Activated CD8-positive, alpha-beta T cell treated with anti-CD3 and anti-CD28 coated beads, Interleukin-2, amount 10 ng/mL, durations not matched to agents 7 days and 5 days (primary cell): ENCODE measurements around the gene SSR4. TPM values are rescaled to one million over a fixed set of nuclear protein-coding genes. Genes with fewer than 3 reads are reported as not detected.

Experiments used
- ATAC-seq: fragments of 150-1000 bp; cut with Tn5 transposase; one replicate; pipeline ENCODE4 v1.10.0; 2021; ENCODE audit warnings: moderate library complexity
- CTCF ChIA-PET: fragments of 350-600 bp; sonication (Branson Sonifier 250); formaldehyde crosslinking; loops from one replicate; lab custom pipeline; 2021; ENCODE audit warnings: antibody characterized with exemption; lab: Charles Lee
- POLR2A ChIA-PET: fragments of 350-600 bp; sonication (Branson Sonifier 250); formaldehyde crosslinking; loops from one replicate; lab custom pipeline; 2021; ENCODE audit warnings: antibody characterized with exemption; lab: Charles Lee
- DNase-seq: peaks from one replicate; pipeline ENCODE4 v3.0.0-alpha.2; 2020
- H3K27ac Mint-ChIP-seq: one replicate; pipeline ENCODE4 v1.8.0; 2021; ENCODE audit warnings: mild to moderate bottlenecking, mixed read lengths
- H3K27me3 Mint-ChIP-seq: one replicate; pipeline ENCODE4 v1.8.0; 2021; ENCODE audit warnings: low read depth, mixed read lengths
- H3K36me3 Mint-ChIP-seq: one replicate; pipeline ENCODE4 v1.8.0; 2021; ENCODE audit warnings: low read depth, mixed read lengths
- H3K4me1 Mint-ChIP-seq: one replicate; pipeline ENCODE4 v1.8.0; 2021; ENCODE audit warnings: low read depth, mixed read lengths
- H3K4me3 Mint-ChIP-seq: one replicate; pipeline ENCODE4 v1.8.0; 2021; ENCODE audit warnings: mild to moderate bottlenecking, mixed read lengths
- H3K9me3 Mint-ChIP-seq: one replicate; pipeline ENCODE4 v1.8.0; 2022; ENCODE audit warnings: mixed read lengths; ENCODE audit not compliant: insufficient read depth
- total RNA-seq, 2 experiments: library from RNA; stranded (reverse); gene quantifications; one replicate each; pipeline ENCODE4 v1.2.3, GENCODE V29; 2021

SSR4 gene
- total RNA-seq, 2 experiments from 2014 or later, result 182 to 190 TPM

DNA sequence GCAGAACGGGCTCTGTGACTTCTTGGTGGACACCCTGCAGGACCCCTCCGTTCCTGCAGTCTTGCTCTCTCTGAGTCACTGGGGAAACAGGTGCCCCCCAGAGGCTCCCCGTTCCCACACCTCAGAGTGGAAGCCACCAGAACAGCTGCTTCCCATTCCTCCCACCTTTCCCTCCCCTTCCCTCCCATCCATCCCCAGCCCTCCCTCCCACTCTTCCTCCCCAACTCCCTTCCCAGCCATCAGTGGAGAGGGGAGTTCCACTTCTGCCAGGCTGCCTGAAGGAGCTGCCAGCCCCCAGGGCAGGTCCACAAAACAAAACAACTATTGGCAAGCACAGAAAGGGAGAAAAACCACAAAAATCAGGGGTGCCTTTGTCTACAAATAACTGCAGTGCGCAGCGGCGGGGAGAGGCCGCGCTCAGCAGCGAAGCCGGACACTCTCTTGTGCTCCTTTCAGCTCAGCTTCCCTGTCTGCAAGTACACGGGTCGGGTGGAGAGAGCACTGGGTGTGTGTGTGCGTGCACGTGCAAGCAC, 8.1 kb downstream of the SSR4 start:
- Mint-ChIP-seq H3K4me3 (no peak overlapping the region), H3K9me3 (no peaks in the 10 kb centered on the region), H3K27ac (no peak overlapping the region), H3K36me3 (peaks cover 6% of the 10 kb centered on the region), H3K27me3 (peaks cover 2% of the 10 kb centered on the region), H3K4me1 (no peaks in the 10 kb centered on the region)
- ATAC-seq (no peak), DNase-seq (no peak)
- POLR2A ChIA-PET, result no interaction called here
- CTCF ChIA-PET, result no interaction called here

DNA sequence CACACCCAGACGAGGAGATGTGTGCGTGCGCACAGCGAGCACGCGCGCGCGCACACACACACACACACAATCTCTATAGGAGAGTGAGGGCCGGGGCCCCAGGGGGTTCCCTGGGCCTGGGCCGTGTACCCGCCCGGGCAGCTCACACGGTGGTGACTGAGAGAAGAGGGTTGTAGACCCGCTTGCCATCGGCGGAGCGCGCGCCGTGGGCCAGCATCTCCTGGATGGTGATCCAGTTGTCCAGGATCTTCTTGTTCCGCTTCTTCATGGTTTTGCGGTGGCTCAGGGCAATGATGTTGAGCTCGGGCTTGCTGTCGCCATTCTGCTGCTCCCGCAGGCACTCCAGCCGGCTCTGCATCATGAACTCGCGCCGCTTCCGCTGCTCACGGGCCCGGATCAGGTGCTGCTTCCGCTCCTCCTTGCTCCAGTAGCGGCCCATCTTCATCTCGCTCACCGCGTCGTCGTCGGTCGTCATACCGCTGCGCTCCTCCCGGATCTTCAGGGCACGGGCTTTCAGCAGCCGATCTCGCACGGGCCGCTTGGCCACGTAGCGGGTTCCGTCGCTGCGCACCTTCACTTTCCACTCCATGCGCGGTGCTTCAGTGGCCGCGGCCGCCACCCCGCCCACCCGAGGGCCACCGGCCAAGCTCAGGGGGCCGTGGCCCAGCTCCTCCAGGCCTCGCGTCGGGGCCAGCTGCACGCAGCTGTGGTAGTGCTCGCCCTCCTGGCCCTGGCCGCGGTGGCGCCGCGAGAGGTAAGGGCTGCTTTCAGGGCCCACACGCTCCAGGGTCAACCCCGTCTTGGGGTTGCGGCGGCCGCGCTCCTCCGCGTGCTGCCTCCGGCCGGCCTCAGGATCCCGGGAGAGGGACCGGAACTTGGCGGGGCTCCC, 9.0 kb downstream of the SSR4 start:
- ATAC-seq, result no peak
- Mint-ChIP-seq H3K27ac (no peak overlapping the region), H3K4me1 (no peaks in the 10 kb centered on the region), H3K9me3 (no peaks in the 10 kb centered on the region), H3K36me3 (peaks cover 6% of the 10 kb centered on the region), H3K4me3 (no peak overlapping the region), H3K27me3 (peaks cover 2% of the 10 kb centered on the region)
- ChIA-PET CTCF (no interaction called here), POLR2A (no interaction called here)
- DNase-seq, result no peak

DNA sequence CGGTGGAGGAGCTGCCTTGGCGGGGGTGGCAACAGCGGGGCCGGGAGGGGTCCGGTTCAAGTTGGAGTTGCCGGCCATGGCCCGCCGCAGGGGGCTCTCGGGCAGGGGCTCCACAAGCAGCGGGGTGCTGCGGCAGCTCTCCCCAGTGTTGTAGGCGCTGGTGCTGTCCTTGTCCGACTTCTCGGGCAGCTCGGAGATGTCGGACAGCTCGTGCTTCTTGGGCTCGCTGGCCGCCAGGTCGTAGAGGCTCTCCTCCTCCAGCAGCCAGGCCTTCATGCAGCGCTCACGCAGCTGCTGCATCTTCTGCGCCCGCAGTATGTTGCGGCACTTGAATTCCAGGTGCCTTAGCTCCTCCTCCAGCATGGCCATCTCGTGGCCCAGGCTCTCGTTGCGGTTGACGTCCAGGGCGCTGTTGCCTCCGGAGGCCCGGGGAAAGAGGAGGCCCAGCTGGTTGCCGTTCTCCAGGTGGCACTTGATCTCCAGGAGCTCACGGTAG, 9.7 kb downstream of the SSR4 start:
- Mint-ChIP-seq H3K27ac (no peak overlapping the region), H3K27me3 (peaks cover 2% of the 10 kb centered on the region), H3K36me3 (peaks cover 2% of the 10 kb centered on the region), H3K4me3 (no peak overlapping the region), H3K4me1 (no peaks in the 10 kb centered on the region), H3K9me3 (no peaks in the 10 kb centered on the region)
- no peak for ATAC-seq
- CTCF ChIA-PET, result no interaction called here
- POLR2A ChIA-PET, result no interaction called here
- no peak for DNase-seq

- CTCF ChIA-PET, result no interaction called here
- Mint-ChIP-seq H3K4me1 (no peaks in the 10 kb centered on the region), H3K4me3 (no peak overlapping the region), H3K27ac (no peak overlapping the region), H3K27me3 (peaks cover 2% of the 10 kb centered on the region), H3K9me3 (no peaks in the 10 kb centered on the region), H3K36me3 (no peaks in the 10 kb centered on the region)
- ATAC-seq (no peak), DNase-seq (no peak)
- POLR2A ChIA-PET, result no interaction called here
These were observed 10.2 kb downstream of the SSR4 start for GRCh38 chrX:153804621-153805020.

DNA sequence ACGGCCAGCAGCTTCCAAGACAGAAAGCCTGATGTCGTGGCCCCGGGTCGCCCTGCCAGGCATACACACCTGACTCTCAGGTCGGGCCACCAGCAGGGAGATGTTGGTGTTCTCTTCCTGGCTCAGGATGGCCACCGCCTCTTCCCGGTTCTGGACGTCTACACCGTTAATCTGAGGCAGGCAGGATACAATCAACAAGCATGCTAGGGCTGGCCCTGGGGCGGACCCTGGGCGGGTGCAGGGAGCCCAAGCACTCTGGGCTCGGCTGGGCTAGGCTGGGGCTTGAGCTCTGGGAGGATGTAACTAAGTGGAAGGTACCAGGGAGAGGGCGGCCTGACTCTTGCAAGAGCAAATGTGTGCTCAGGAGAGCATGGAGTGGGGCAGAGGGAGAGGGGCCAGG, 11.0 kb downstream of the SSR4 start:
- Mint-ChIP-seq H3K27ac (no peak overlapping the region), H3K9me3 (no peaks in the 10 kb centered on the region), H3K36me3 (no peaks in the 10 kb centered on the region), H3K27me3 (peaks cover 2% of the 10 kb centered on the region), H3K4me1 (no peaks in the 10 kb centered on the region), H3K4me3 (no peak overlapping the region)
- ChIA-PET CTCF (no interaction called here), POLR2A (no interaction called here)
- no peak for ATAC-seq
- DNase-seq, result no peak

DNA sequence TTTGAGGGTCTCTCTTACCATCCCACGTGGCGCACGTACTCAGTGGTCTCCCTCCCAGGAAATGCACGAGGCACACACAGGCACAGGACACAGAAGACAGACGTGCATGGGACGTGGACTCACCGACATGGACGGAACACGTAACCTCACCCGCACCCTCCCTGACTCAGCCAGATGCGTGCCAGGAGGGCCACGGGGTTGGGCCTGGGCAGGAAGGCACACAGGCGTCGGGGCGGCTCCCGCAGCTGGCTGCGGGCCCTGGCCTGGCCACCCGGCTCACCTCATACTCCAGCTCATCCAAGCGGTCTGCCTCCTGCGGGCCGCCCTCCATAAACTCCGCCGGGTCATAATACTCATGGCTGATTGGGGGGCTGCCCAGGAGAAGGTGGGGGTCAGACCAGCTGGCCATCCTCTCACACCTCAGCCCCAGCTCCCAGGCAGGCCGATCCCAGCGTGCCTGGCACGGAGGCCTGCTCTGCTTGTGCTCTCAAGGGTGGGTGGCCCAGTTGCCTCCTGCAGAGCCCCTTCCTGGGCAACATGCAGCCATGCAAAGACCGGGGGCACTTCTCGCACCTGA, 12.6 kb downstream of the SSR4 start:
- no peaks in the 10 kb centered on the region for H3K4me1 Mint-ChIP-seq
- H3K27ac Mint-ChIP-seq, result no peak overlapping the region
- ChIA-PET POLR2A (no interaction called here), CTCF (no interaction called here)
- H3K27me3 Mint-ChIP-seq, result peaks cover 2% of the 10 kb centered on the region
- ATAC-seq (no peak), DNase-seq (no peak)
- H3K4me3 Mint-ChIP-seq, result no peak overlapping the region
- no peaks in the 10 kb centered on the region for H3K9me3 Mint-ChIP-seq
- H3K36me3 Mint-ChIP-seq, result no peaks in the 10 kb centered on the region

- POLR2A ChIA-PET, result no interaction called here
- ATAC-seq (no peak), DNase-seq (no peak)
- Mint-ChIP-seq H3K27ac (no peak overlapping the region), H3K27me3 (peaks cover 3% of the 10 kb centered on the region), H3K36me3 (no peaks in the 10 kb centered on the region), H3K4me1 (no peaks in the 10 kb centered on the region), H3K4me3 (no peak overlapping the region), H3K9me3 (no peaks in the 10 kb centered on the region)
- CTCF ChIA-PET, result no interaction called here
These were observed 13.5 kb downstream of the SSR4 start for GRCh38 chrX:153807976-153808375.

GRCh38 chrX:153812220-153812619, 17.8 kb downstream of the SSR4 start:
- H3K36me3 Mint-ChIP-seq, result no peaks in the 10 kb centered on the region
- DNase-seq (no peak), ATAC-seq (no peak)
- H3K4me1 Mint-ChIP-seq, result peaks cover 15% of the 10 kb centered on the region
- H3K27me3 Mint-ChIP-seq, result peaks cover 19% of the 10 kb centered on the region
- POLR2A ChIA-PET, result no interaction called here
- no peak overlapping the region for H3K27ac Mint-ChIP-seq
- no peak overlapping the region for H3K4me3 Mint-ChIP-seq
- H3K9me3 Mint-ChIP-seq, result no peaks in the 10 kb centered on the region
- CTCF ChIA-PET, result no interaction called here

DNA sequence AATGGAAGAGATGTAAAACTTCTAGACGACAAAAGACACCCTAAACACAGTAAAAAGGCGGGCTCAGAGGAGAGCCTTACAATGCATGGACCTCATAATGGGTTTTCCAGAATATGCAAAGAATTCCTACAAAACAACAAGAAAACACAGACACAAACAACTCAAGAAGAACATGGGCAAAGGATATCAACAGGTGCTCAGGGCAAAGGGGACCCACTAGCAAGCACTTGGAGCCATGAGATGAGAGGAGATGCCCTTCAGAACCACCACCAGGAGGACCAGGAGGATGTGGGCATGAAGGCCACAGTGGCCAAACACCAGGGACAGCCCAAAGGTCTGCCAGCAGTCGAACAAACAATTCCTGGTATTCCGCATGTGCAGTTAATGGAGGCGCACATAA, 18.7 kb downstream of the SSR4 start:
- Mint-ChIP-seq H3K9me3 (no peaks in the 10 kb centered on the region), H3K4me1 (peaks cover 19% of the 10 kb centered on the region), H3K4me3 (no peak overlapping the region), H3K27me3 (peaks cover 23% of the 10 kb centered on the region), H3K36me3 (no peaks in the 10 kb centered on the region), H3K27ac (no peak overlapping the region)
- no peak for ATAC-seq
- ChIA-PET POLR2A (no interaction called here), CTCF (no interaction called here)
- DNase-seq, result no peak

DNA sequence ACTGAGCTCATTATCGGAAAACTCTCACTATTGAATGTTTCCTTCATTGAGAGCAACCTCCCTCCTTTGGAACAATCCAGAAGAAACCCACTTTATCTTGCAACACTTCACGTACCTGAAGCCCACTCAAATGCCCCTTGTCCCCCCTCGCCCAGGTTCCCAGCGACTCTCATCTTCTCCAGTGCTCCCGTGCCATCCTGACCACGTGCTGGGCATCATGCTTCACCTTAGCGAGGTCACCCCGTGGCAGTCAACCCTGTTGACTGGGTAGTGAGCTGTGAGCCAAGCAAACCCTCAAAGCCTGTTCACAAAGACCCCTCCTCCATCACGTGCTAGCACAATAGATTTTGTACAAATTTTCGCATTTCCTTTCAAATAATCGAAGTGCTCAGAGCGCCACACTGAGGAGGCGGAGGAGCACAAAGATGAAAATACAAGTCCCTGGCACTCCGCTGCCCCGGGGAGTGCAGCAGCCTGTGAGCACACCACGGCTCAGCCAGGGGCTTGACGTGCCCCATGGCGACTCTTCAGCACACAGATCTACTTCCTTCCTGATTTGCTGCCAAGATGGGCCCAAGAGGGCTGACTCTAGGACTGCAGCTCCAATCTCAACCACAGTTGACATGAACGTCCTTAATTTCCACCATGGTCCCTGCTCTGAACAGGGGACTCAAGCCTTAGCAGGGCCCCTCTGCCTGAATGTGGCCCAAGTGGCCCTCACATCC, 20.3 kb downstream of the SSR4 start:
- Mint-ChIP-seq H3K27ac (no peak overlapping the region), H3K9me3 (no peaks in the 10 kb centered on the region), H3K36me3 (no peaks in the 10 kb centered on the region), H3K4me3 (no peak overlapping the region), H3K4me1 (peaks cover 26% of the 10 kb centered on the region), H3K27me3 (peaks cover 23% of the 10 kb centered on the region)
- DNase-seq (no peak), ATAC-seq (no peak)
- ChIA-PET CTCF (interaction anchor here (0.8 kb wide), 1 partner anchor 88 kb away, joined by 3 read pairs; no protein-coding TSS in a partner anchor), POLR2A (no interaction called here)

DNA sequence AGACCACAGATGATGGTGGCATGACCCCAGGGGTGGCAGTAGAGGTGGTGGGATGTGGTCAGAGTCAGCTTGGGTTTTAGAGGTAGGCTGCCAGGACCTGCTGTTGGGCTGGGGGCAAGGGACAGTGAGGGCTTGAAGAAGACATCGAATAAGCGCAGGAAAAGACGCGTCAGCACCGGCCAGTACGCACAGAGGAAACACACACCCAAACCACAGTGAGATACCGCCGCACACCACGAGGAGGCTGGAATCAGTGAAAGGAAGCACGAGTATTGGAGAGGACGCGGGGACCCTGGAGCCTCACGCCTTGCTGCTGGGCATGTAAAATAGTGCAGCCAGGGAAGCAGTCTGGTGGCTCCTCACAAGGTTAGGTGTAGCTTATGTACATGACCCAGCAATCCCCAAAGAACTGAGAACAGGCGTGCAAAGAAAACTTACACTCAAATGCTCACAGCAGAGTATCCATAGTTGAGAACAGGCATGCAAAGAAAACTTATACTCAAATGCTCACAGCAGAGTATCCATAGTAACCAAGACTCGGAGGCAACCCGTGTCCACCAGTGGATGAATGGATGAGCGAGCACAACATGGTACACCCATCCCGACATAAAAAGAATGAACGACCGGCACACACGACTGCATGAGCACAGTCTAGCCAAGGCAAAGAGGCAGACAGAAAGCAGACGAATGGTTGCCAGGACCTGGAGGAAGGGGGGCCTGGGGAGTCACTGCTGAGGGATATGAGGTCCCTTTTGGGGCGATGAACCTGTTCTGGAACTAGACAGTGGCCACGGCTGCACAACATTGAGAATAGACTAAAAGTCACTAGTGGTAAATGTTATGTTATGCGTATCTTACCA, 22.6 kb downstream of the SSR4 start:
- peaks cover 23% of the 10 kb centered on the region for H3K27me3 Mint-ChIP-seq
- H3K4me3 Mint-ChIP-seq, result no peak overlapping the region
- POLR2A ChIA-PET, result no interaction called here
- DNase-seq, result peak; percentile 64
- CTCF ChIA-PET, result interaction anchor here (0.7 kb wide), 1 partner anchor 130 kb away, joined by 3 read pairs; no protein-coding TSS in a partner anchor
- ATAC-seq, result peak; percentile 58
- H3K4me1 Mint-ChIP-seq, result peaks cover 41% of the 10 kb centered on the region
- H3K36me3 Mint-ChIP-seq, result no peaks in the 10 kb centered on the region
- H3K27ac Mint-ChIP-seq, result no peak overlapping the region
- no peaks in the 10 kb centered on the region for H3K9me3 Mint-ChIP-seq
